Right lobe of liver (tissue), 6 donors: ENCODE measurements around the gene EPHA8. TPM values are rescaled to one million over a fixed set of nuclear protein-coding genes. Genes with fewer than 3 reads are reported as not detected.

Source experiments
- ATAC-seq, 4 donors: fragments of 200-7000 bp; cut with Tn5 transposase; one replicate each; pipeline ENCODE4 v1.9.1; 2020; ENCODE audit warnings: mild to moderate bottlenecking in 4 of 4, moderate library complexity in 4 of 4
- DNase-seq, 3 donors: peaks; one replicate each; pipeline ENCODE4 v3.0.0-alpha.2; 2020
- H3K27ac ChIP-seq, 3 donors: fragments of 200-600 bp; one replicate each; pipeline ENCODE4 v1.8.0; 2022
- H3K27me3 ChIP-seq, 2 donors: fragments of 200-600 bp; one replicate each; pipeline ENCODE4 v1.8.0; 2022
- H3K36me3 ChIP-seq, 4 donors: fragments of 200-600 bp; sonication (generic) in 1 of 4; one replicate each; pipeline versions ENCODE4 v1.5.1 to v1.8.0; 2017 to 2022; ENCODE audit warnings: control low read depth in 1 of 4
- H3K4me1 ChIP-seq, 4 donors: fragments of 200-600 bp; sonication (generic) in 1 of 4; one replicate each; pipeline versions ENCODE4 v1.5.1 to v1.8.0; 2017 to 2022; ENCODE audit warnings: control low read depth in 1 of 4
- H3K4me3 ChIP-seq, 3 donors: fragments of 200-600 bp; one replicate each; pipeline ENCODE4 v1.8.0; 2022
- H3K9me3 ChIP-seq, 4 donors: fragments of 200-600 bp; sonication (generic) in 1 of 4; one replicate each; pipeline versions ENCODE4 v1.5.1 to v1.8.0; 2017 to 2022; ENCODE audit warnings: control low read depth in 1 of 4
- CTCF ChIP-seq, 4 donors: fragments of 200-600 bp in 3 of 4; fragments of 450-650 bp in 1 of 4; IDR thresholded peaks; one replicate each; pipeline versions ENCODE4 v1.5.1 to v1.8.0; 2016 to 2022; ENCODE audit warnings: antibody characterized with exemption in 4 of 4, mild to moderate bottlenecking in 2 of 4
- POLR2A ChIP-seq: fragments of 450-650 bp; IDR thresholded peaks from one replicate; pipeline ENCODE4 v1.6.1; 2017; ENCODE audit warnings: antibody characterized with exemption, mild to moderate bottlenecking
- WGBS: methylation state at CpG from one replicate; pipeline ENCODE4 v1.1.6; 2018; ENCODE audit warnings: low coverage, low lambda C conversion rate; ENCODE audit not compliant: insufficient coverage; ENCODE audit errors: missing lambda C conversion rate; 5-methylcytosine and 5-hydroxymethylcytosine counted together
- intact Hi-C, 2 donors: fragments of 100-400 bp; cut with DNase I; formaldehyde crosslinking; loops; one replicate each; pipeline versions ENCODE4 v1.11.2 to v1.14.1; 2022
- total RNA-seq, 6 experiments: library from RNA; depleted of rRNA in 2 of 6; stranded (reverse); fragments of >200 nt in 2 of 6; fragmentation: NEBNext Ultra II Directional in 3 of 6; extraction: Animal tissue kit (Norgen Biotek cat#: 25700) in 3 of 6; gene quantifications; one replicate each; pipeline versions ENCODE4 v1.1.0 to v1.2.4, GENCODE V29; 2016 to 2023
- donor health status: DM: no; HTN: yes; CAD: no.
- donor health status: DM: no; HTN: no; CAD: no.
- donor health status: DM: no; HTN: no; CAD: no.
- donor health status: DM: no; HTN: yes; CAD: no.
- donor health status: DM: no; HTN: yes; CAD: no.

Gene EPHA8
- total RNA-seq, 6 experiments from 2014 or later, result not detected

- Histone ChIP-seq H3K9me3 (no peaks in the 10 kb centered on the region), H3K4me3 (no peak overlapping the region), H3K27me3 (no peaks in the 10 kb centered on the region), H3K27ac (no peak overlapping the region), H3K4me1 (no peaks in the 10 kb centered on the region), H3K36me3 (no peaks in the 10 kb centered on the region)
- DNase-seq (no peak), ATAC-seq (no peak)
- TF ChIP-seq CTCF (IDR thresholded peaks at IDR 0.05), result no peak
- no peak for TF ChIP-seq POLR2A
- intact Hi-C loops, result no loop called here
- 69% methylated on average over 2 of the region's 4 CpGs for WGBS
Measured at GRCh38 chr1:22585471-22585870, 22.2 kb downstream of the EPHA8 start.

- Histone ChIP-seq H3K4me1 (no peaks in the 10 kb centered on the region), H3K4me3 (no peak overlapping the region), H3K27ac (no peak overlapping the region), H3K36me3 (no peaks in the 10 kb centered on the region), H3K27me3 (no peaks in the 10 kb centered on the region), H3K9me3 (no peaks in the 10 kb centered on the region)
- ATAC-seq (no peak), DNase-seq (no peak)
- TF ChIP-seq POLR2A (no peak), CTCF (IDR thresholded peaks at IDR 0.05) (no peak)
- 80% methylated on average over 10 of the region's 19 CpGs for WGBS
- intact Hi-C loops, result no loop called here
Measured at GRCh38 chr1:22586356-22587130, 23.3 kb downstream of the EPHA8 start.

GRCh38 chr1:22587247-22587646, 24.0 kb downstream of the EPHA8 start:
- TF ChIP-seq CTCF (IDR thresholded peaks at IDR 0.05), result no peak
- no peak for TF ChIP-seq POLR2A
- no peaks in the 10 kb centered on the region for H3K36me3 ChIP-seq
- no peaks in the 10 kb centered on the region for H3K4me1 ChIP-seq
- H3K9me3 ChIP-seq, result no peaks in the 10 kb centered on the region
- DNase-seq (no peak), ATAC-seq (no peak)
- H3K27me3 ChIP-seq, result no peaks in the 10 kb centered on the region
- intact Hi-C loops, result no loop called here
- no peak overlapping the region for H3K4me3 ChIP-seq
- no peak overlapping the region for H3K27ac ChIP-seq
- 64% methylated on average over 5 of the region's 7 CpGs for WGBS

GRCh38 chr1:22588899-22589422, 25.7 kb downstream of the EPHA8 start:
- Histone ChIP-seq H3K27ac (no peak overlapping the region), H3K27me3 (no peaks in the 10 kb centered on the region), H3K9me3 (no peaks in the 10 kb centered on the region), H3K4me3 (no peak overlapping the region), H3K36me3 (no peaks in the 10 kb centered on the region), H3K4me1 (no peaks in the 10 kb centered on the region)
- ATAC-seq (no peak), DNase-seq (no peak)
- no CpG with 5 or more reads among the region's 24 CpGs for WGBS
- intact Hi-C loops, result no loop called here
- no peak for TF ChIP-seq POLR2A
- TF ChIP-seq CTCF (IDR thresholded peaks at IDR 0.05), result no peak
